PC-3 (cell line): ENCODE measurements around the gene AUP1. TPM values are rescaled to one million over a fixed set of nuclear protein-coding genes. Genes with fewer than 3 reads are reported as not detected.

ENCODE experiments used
- ATAC-seq: fragments of 200-7000 bp; cut with Tn5 transposase; 2 replicates; pipeline ENCODE4 v1.9.1; 2020; ENCODE audit warnings: mild to moderate bottlenecking, moderate library complexity
- BruUV-seq: library from RNA; stranded (reverse); fragments of 400-500 nt; replicated peaks from 2 replicates; lab custom pipeline; 2021; lab: Mats Ljungman, UMichigan
- CTCF ChIA-PET: fragments of 300-600 bp; sonication (Branson Sonifier 250); formaldehyde crosslinking; loops from one replicate; lab custom pipeline; 2022; ENCODE audit warnings: antibody characterized with exemption; lab: Charles Lee
- POLR2A ChIA-PET: fragments of 300-600 bp; sonication (Branson Sonifier 250); formaldehyde crosslinking; loops from one replicate; lab custom pipeline; 2022; ENCODE audit warnings: antibody characterized with exemption; ENCODE audit not compliant: unreplicated experiment; lab: Charles Lee
- DNase-seq: peaks from one replicate; pipeline ENCODE4 v3.0.0-alpha.2; 2015
- H2AFZ ChIP-seq: fragments of 300-600 bp; sonication (generic); 2 replicates; pipeline ENCODE4 v1.6.0; 2016; ENCODE audit warnings: antibody characterized with exemption, low read length
- H3F3A ChIP-seq: fragments of 300-600 bp; sonication (generic); one replicate; pipeline ENCODE4 v1.6.0; 2017; ENCODE audit warnings: antibody characterized with exemption, low read length, control low read depth, mild to moderate bottlenecking; ENCODE audit not compliant: unreplicated experiment
- H3K27ac ChIP-seq: fragments of 300-600 bp; sonication (generic); 2 replicates; pipeline ENCODE4 v1.5.1; 2016; ENCODE audit warnings: mild to moderate bottlenecking, low read length
- H3K27me3 ChIP-seq: fragments of 300-600 bp; sonication (generic); 2 replicates; pipeline ENCODE4 v1.6.1; 2016; ENCODE audit warnings: low read length, mixed read lengths
- H3K36me3 ChIP-seq: fragments of 300-600 bp; sonication (generic); 2 replicates; pipeline ENCODE4 v1.6.1; 2016; ENCODE audit warnings: low read depth, mixed run types, low read length, mixed read lengths
- H3K4me1 ChIP-seq: fragments of 300-600 bp; sonication (generic); 2 replicates; pipeline ENCODE4 v1.5.1; 2016; ENCODE audit warnings: low read length; ENCODE audit not compliant: insufficient read depth
- H3K4me2 ChIP-seq: fragments of 300-600 bp; sonication (generic); 2 replicates; pipeline ENCODE4 v1.6.0; 2016; ENCODE audit warnings: low read length
- H3K4me3 ChIP-seq: fragments of 300-600 bp; sonication (generic); 2 replicates; pipeline ENCODE4 v1.5.1; 2016; ENCODE audit warnings: mild to moderate bottlenecking, low read length, mixed read lengths
- H3K79me2 ChIP-seq: fragments of 300-600 bp; sonication (generic); 2 replicates; pipeline ENCODE4 v1.6.1; 2017; ENCODE audit warnings: low read length, mixed read lengths
- H3K9ac ChIP-seq: fragments of 300-600 bp; sonication (generic); 2 replicates; pipeline ENCODE4 v1.6.0; 2016; ENCODE audit warnings: mild to moderate bottlenecking, low read length
- H3K9me2 ChIP-seq: fragments of 300-600 bp; sonication (generic); replicated peaks from 2 replicates; pipeline ENCODE4 v1.6.1; 2016; ENCODE audit warnings: mixed run types, low read length, mixed read lengths
- H3K9me3 ChIP-seq: fragments of 300-600 bp; sonication (generic); 2 replicates; pipeline ENCODE4 v1.6.1; 2016; ENCODE audit warnings: low read length, mixed read lengths
- H4K20me1 ChIP-seq: fragments of 300-600 bp; sonication (generic); 2 replicates; pipeline ENCODE4 v1.6.1; 2016; ENCODE audit warnings: low read length, mixed read lengths
- CTCF ChIP-seq: fragments of 300-600 bp; sonication (generic); conservative IDR thresholded peaks from 2 replicates; pipeline ENCODE4 v1.5.1; 2017; ENCODE audit warnings: antibody characterized with exemption, low read depth, mild to moderate bottlenecking, low read length
- EZH2 ChIP-seq: fragments of 300-600 bp; sonication (generic); IDR thresholded peaks from one replicate; pipeline ENCODE4 v1.6.1; 2017; ENCODE audit warnings: antibody characterized with exemption, mild to moderate bottlenecking, low read length; ENCODE audit not compliant: unreplicated experiment
- EZH2phosphoT487 ChIP-seq: fragments of 300-600 bp; sonication (generic); IDR thresholded peaks from 2 replicates; pipeline ENCODE4 v1.6.1; 2018; ENCODE audit warnings: mild to moderate bottlenecking, antibody characterized with exemption, low read length, borderline replicate concordance
- intact Hi-C: fragments of 100-400 bp; cut with micrococcal nuclease; formaldehyde crosslinking; loops from 2 replicates; pipeline ENCODE4 v1.9.0; 2023
- total RNA-seq: library from RNA; depleted of rRNA; stranded (reverse); fragments of >200 nt; gene quantifications from 2 replicates; pipeline ENCODE4 v1.2.3, GENCODE V29; 2014

Gene AUP1
- total RNA-seq, 1 experiment from 2014 or later: 233 TPM

- Histone ChIP-seq H3K4me2 (peak within 1 kb of the TSS; percentile 91), H3K9me2 (no peaks in the 10 kb centered on the region), H3K4me3 (peak within 1 kb of the TSS; percentile 84), H3K27ac (peak within 1 kb of the TSS; percentile 46), H2AFZ (peak within 1 kb of the TSS; percentile 97), H3F3A (no peaks in the 10 kb centered on the region), H3K9me3 (no peaks in the 10 kb centered on the region), H3K9ac (peak within 1 kb of the TSS; percentile 84), H3K4me1 (peaks cover 24% of the 10 kb centered on the region), H3K79me2 (peaks cover 50% of the 10 kb centered on the region), H3K27me3 (no peaks in the 10 kb centered on the region), H4K20me1 (no peaks in the 10 kb centered on the region), H3K36me3 (peaks cover 2% of the 10 kb centered on the region; the same call in 1 of the 2 replicates)
- ChIA-PET CTCF (interaction anchor here (0.8 to 1.3 kb wide), 2 partner anchors 31 to 49 kb away, joined by 5 to 7 read pairs; partner anchors contain the start of gene TLX2), POLR2A (no interaction called here)
- peak; percentile 94 for DNase-seq
- ATAC-seq: peak; percentile 90
- TF ChIP-seq CTCF: peak; percentile 95
- no peak for TF ChIP-seq EZH2
- intact Hi-C loops: loop anchor here (1.0 kb wide), 6 partner anchors 15 to 104 kb away; partner anchors contain the start of genes AUP1, HTRA2, INO80B and PCGF1
- TSS peak; percentile 95 for BruUV-seq
These were observed 46.5 kb downstream of the AUP1 start, which contains the start of the genes CCDC142 and TTC31 for GRCh38 chr2:74482801-74483674. Gene CCDC142 (minus strand): TSS chr2:74482998. CDS start chr2:74482837, 161 bp downstream. Gene TTC31 (plus strand): TSS chr2:74483081. CDS start chr2:74483096, 15 bp downstream.

GRCh38 chr2:74481961-74482800 lies 47.3 kb downstream of the AUP1 start:
- peaks cover 5% of the 10 kb centered on the region; the same call in 1 of the 2 replicates for H3K36me3 ChIP-seq
- BruUV-seq: no TSS peak
- H3K9me3 ChIP-seq: no peaks in the 10 kb centered on the region
- H4K20me1 ChIP-seq: no peaks in the 10 kb centered on the region
- peak; percentile 37 for DNase-seq
- H2AFZ ChIP-seq: peak overlapping the region; percentile 97
- intact Hi-C loops: loop anchor here (1.0 kb wide), 1 partner anchor 27 kb away; the partner anchor contains the start of gene INO80B
- TF ChIP-seq EZH2 (no peak), CTCF (no peak), EZH2phosphoT487 (no peak)
- ATAC-seq: peak; percentile 41
- CTCF ChIA-PET: interaction anchor here (1.3 kb wide), 1 partner anchor 50 kb away, joined by 5 read pairs; no protein-coding TSS in a partner anchor
- no peaks in the 10 kb centered on the region for H3K9me2 ChIP-seq
- H3K9ac ChIP-seq: peak overlapping the region; percentile 84
- no peaks in the 10 kb centered on the region for H3F3A ChIP-seq
- H3K4me3 ChIP-seq: peak overlapping the region; percentile 84
- H3K4me2 ChIP-seq: peak overlapping the region; percentile 91
- H3K27me3 ChIP-seq: no peaks in the 10 kb centered on the region
- H3K27ac ChIP-seq: peak overlapping the region; percentile 46
- peaks cover 50% of the 10 kb centered on the region for H3K79me2 ChIP-seq
- POLR2A ChIA-PET: no interaction called here
- H3K4me1 ChIP-seq: peaks cover 20% of the 10 kb centered on the region
